ENCODE measurements around the gene HIVEP1. TPM values are rescaled to one million over a fixed set of nuclear protein-coding genes. Genes with fewer than 3 reads are reported as not detected.

HIVEP1 gene
- polyA plus RNA-seq, 3 donors, result 1.7 to 8.7 (median 2.7) TPM

GRCh38 chr6:11973238-11973637 lies 38.9 kb upstream of the HIVEP1 start:
- H2AFZ ChIP-seq (ENCODE audit: insufficient read depth, low read depth, low read length, poor library complexity, severe bottlenecking), result no peak overlapping the region
- H3K27ac ChIP-seq (ENCODE audit: low read depth in 1 of 2, low read length in 2 of 2), result no peak overlapping the region
- intact Hi-C loops (cut with micrococcal nuclease), result no loop called here
- TF ChIP-seq CTCF (IDR thresholded peaks at IDR 0.05), result no peak
- H3K4me1 ChIP-seq (ENCODE audit: control insufficient read depth in 1 of 2, insufficient read depth in 2 of 2, low read length in 2 of 2), result peaks cover 15 to 17% of the 10 kb centered on the region in 2 donors
- no peak for DNase-seq
- no peak overlapping the region for H3K4me3 ChIP-seq (replicated peaks in 1 of 3; ENCODE audit: low read depth in 2 of 3, low read length in 3 of 3)
- no peaks in the 10 kb centered on the region for H3K27me3 ChIP-seq (ENCODE audit: control insufficient read depth in 2 of 2, insufficient read depth in 2 of 2, low read length in 2 of 2)
- H3K4me1 Mint-ChIP-seq, result peaks cover 23% of the 10 kb centered on the region
- H3K4me3 Mint-ChIP-seq, result no peak overlapping the region
- H3K79me2 ChIP-seq (ENCODE audit: insufficient read depth, low read length), result no peaks in the 10 kb centered on the region
- no peak overlapping the region for H3K4me2 ChIP-seq (replicated peaks; ENCODE audit: extremely low read depth, low read length, poor library complexity, severe bottlenecking)
- peaks cover 0 to 7% (median 6%) of the 10 kb centered on the region in 3 donors for H3K27me3 Mint-ChIP-seq (ENCODE audit: low read depth in 3 of 3)
- peaks cover 0 to 4% (median 0%) of the 10 kb centered on the region in 7 donors for H3K9me3 Mint-ChIP-seq
- H3K36me3 Mint-ChIP-seq, result no peaks in the 10 kb centered on the region
- H3K27ac Mint-ChIP-seq, result peak overlapping the region in 1 of 7 donors; percentile 22
- no peaks in the 10 kb centered on the region for H3K36me3 ChIP-seq (replicated peaks in 1 of 2; ENCODE audit: control insufficient read depth in 1 of 2, insufficient read depth in 2 of 2, low read length in 2 of 2)
- H3K9ac ChIP-seq (ENCODE audit: insufficient read depth, low read length, poor library complexity, severe bottlenecking), result no peak overlapping the region
- no peaks in the 10 kb centered on the region for H3K9me3 ChIP-seq (replicated peaks in 1 of 2; ENCODE audit: control insufficient read depth in 1 of 2, insufficient read depth in 1 of 2, low read length in 2 of 2)
- 100% methylated on average over 1 of the region's 2 CpGs for WGBS (ENCODE audit: insufficient coverage)
- no peaks in the 10 kb centered on the region for H4K20me1 ChIP-seq (ENCODE audit: insufficient read depth, low read length)

- Mint-ChIP-seq H3K4me3 (no peak overlapping the region), H3K27ac (peak overlapping the region in 1 of 7 donors; percentile 64), H3K27me3 (ENCODE audit: low read depth in 3 of 3) (peaks cover 0 to 7% (median 6%) of the 10 kb centered on the region in 3 donors), H3K36me3 (no peaks in the 10 kb centered on the region), H3K9me3 (peaks cover 0 to 4% (median 0%) of the 10 kb centered on the region in 7 donors), H3K4me1 (peaks cover 23% of the 10 kb centered on the region)
- H3K27ac ChIP-seq (ENCODE audit: low read depth in 1 of 2, low read length in 2 of 2), result no peak overlapping the region
- no peaks in the 10 kb centered on the region for H4K20me1 ChIP-seq (ENCODE audit: insufficient read depth, low read length)
- peaks cover 15 to 17% of the 10 kb centered on the region in 2 donors for H3K4me1 ChIP-seq (ENCODE audit: control insufficient read depth in 1 of 2, insufficient read depth in 2 of 2, low read length in 2 of 2)
- H3K27me3 ChIP-seq (ENCODE audit: control insufficient read depth in 2 of 2, insufficient read depth in 2 of 2, low read length in 2 of 2), result no peaks in the 10 kb centered on the region
- no peak overlapping the region for H3K4me2 ChIP-seq (replicated peaks; ENCODE audit: extremely low read depth, low read length, poor library complexity, severe bottlenecking)
- TF ChIP-seq CTCF (IDR thresholded peaks at IDR 0.05), result no peak
- H3K9me3 ChIP-seq (replicated peaks in 1 of 2; ENCODE audit: control insufficient read depth in 1 of 2, insufficient read depth in 1 of 2, low read length in 2 of 2), result no peaks in the 10 kb centered on the region
- H3K9ac ChIP-seq (ENCODE audit: insufficient read depth, low read length, poor library complexity, severe bottlenecking), result no peak overlapping the region
- no peak for DNase-seq
- intact Hi-C loops (cut with micrococcal nuclease), result no loop called here
- H2AFZ ChIP-seq (ENCODE audit: insufficient read depth, low read depth, low read length, poor library complexity, severe bottlenecking), result no peak overlapping the region
- no peaks in the 10 kb centered on the region for H3K79me2 ChIP-seq (ENCODE audit: insufficient read depth, low read length)
- no peaks in the 10 kb centered on the region for H3K36me3 ChIP-seq (replicated peaks in 1 of 2; ENCODE audit: control insufficient read depth in 1 of 2, insufficient read depth in 2 of 2, low read length in 2 of 2)
- H3K4me3 ChIP-seq (replicated peaks in 1 of 3; ENCODE audit: low read depth in 2 of 3, low read length in 3 of 3), result no peak overlapping the region
Measured at GRCh38 chr6:11974089-11974488, 38.0 kb upstream of the HIVEP1 start.
